Psoas muscle (tissue), 8 donors: Measurements from ENCODE around the gene GPR137C. TPM values are rescaled to one million over a fixed set of nuclear protein-coding genes. Genes with fewer than 3 reads are reported as not detected.

Experiments used
- ATAC-seq, 4 donors: fragments of 200-7000 bp; cut with Tn5 transposase; one replicate each; pipeline ENCODE4 v1.9.1; 2020; ENCODE audit warnings: moderate library complexity in 3 of 4, mild to moderate bottlenecking in 2 of 4
- DNase-seq, 2 donors: peaks; one replicate each; pipeline ENCODE4 v3.0.0-alpha.2; 2020
- H3K27ac ChIP-seq: fragments of 200-600 bp; one replicate; pipeline ENCODE4 v1.8.0; 2022
- H3K27me3 ChIP-seq, 3 donors: fragments of 200-600 bp in 1 of 3; one replicate each; pipeline versions ENCODE4 v1.6.1 to v1.8.0; 2013 to 2022; ENCODE audit warnings: low read length in 2 of 3, mild to moderate bottlenecking in 2 of 3, moderate library complexity in 1 of 3; ENCODE audit not compliant: insufficient read depth in 3 of 3
- H3K36me3 ChIP-seq, 2 donors: fragments of 200-600 bp in 1 of 2; one replicate each; pipeline versions ENCODE4 v1.6.1 to v1.8.0; 2013 to 2022; ENCODE audit warnings: low read depth in 1 of 2, mild to moderate bottlenecking in 1 of 2, moderate library complexity in 1 of 2; ENCODE audit not compliant: insufficient read depth in 1 of 2
- H3K4me1 ChIP-seq: fragments of 200-600 bp; one replicate; pipeline ENCODE4 v1.8.0; 2022
- H3K4me3 ChIP-seq: fragments of 200-600 bp; one replicate; pipeline ENCODE4 v1.8.0; 2022; ENCODE audit warnings: mild to moderate bottlenecking
- H3K9me3 ChIP-seq: fragments of 200-600 bp; one replicate; pipeline ENCODE4 v1.8.0; 2022
- CTCF ChIP-seq: fragments of 200-600 bp; IDR thresholded peaks from one replicate; pipeline ENCODE4 v1.8.0; 2022; ENCODE audit warnings: antibody characterized with exemption
- WGBS, 3 donors: extraction: QIAGEN DNeasy Blood & Tissue Kit; methylation state at CpG; one replicate each; pipeline versions ENCODE4 v1.1.6 to v1.1.7; 2013; 5-methylcytosine and 5-hydroxymethylcytosine counted together
- intact Hi-C, 2 donors: fragments of 100-400 bp; cut with DNase I; formaldehyde crosslinking; loops; one replicate each; pipeline versions ENCODE4 v1.11.0 to v1.14.2; 2022
- polyA plus RNA-seq, 3 donors: library from polyadenylated mRNA; stranded (reverse); fragments of 200-250 nt; gene quantifications; one replicate each; pipeline ENCODE4 v1.2.3, GENCODE V29; 2013
- total RNA-seq, 4 donors: library from RNA; stranded (reverse); fragmentation: NEBNext Ultra II Directional in 2 of 4; extraction: Animal tissue kit (Norgen Biotek cat#: 25700) in 2 of 4; gene quantifications; one replicate each; pipeline versions ENCODE4 v1.2.1 to v1.2.4, GENCODE V29; 2021 to 2023
- donor health status: healthy with polysubstance abuse.
- donor health status: DM: no; HTN: no; CAD: no; lungs with moderate emphysema.
- donor health status: Bipolar disorder and iron deficiency.
- donor health status: healthy.
- donor health status: DM: yes; HTN: yes; CAD: no.
- donor health status: DM: no; HTN: no; CAD: no.
- donor health status: DM: no; HTN: no; CAD: no.
- donor health status: DM: yes; HTN: yes; CAD: no.

The GPR137C gene
- total and polyA plus RNA-seq, 7 donors, result 0.13 to 1.6 (median 0.32) TPM

- DNase-seq, result no peak
- H3K9me3 ChIP-seq, result no peaks in the 10 kb centered on the region
- TF ChIP-seq CTCF, result no peak
- H3K27ac ChIP-seq, result no peak overlapping the region
- no peaks in the 10 kb centered on the region for H3K27me3 ChIP-seq
- H3K36me3 ChIP-seq, result peaks cover 0 to 22% of the 10 kb centered on the region in 2 donors
- H3K4me3 ChIP-seq, result no peak overlapping the region
- H3K4me1 ChIP-seq, result peaks cover 9% of the 10 kb centered on the region
- intact Hi-C loops, result no loop called here
- 72 to 80% (median 77%) methylated on average over 7 of the region's 7 CpGs for WGBS, 3 donors
- ATAC-seq, result no peak
Observed at GRCh38 chr14:52545584-52546317, 6.9 kb upstream of the GPR137C start.

- intact Hi-C loops, result no loop called here
- no peak for DNase-seq
- Histone ChIP-seq H3K27ac (no peak overlapping the region), H3K36me3 (peaks cover 0 to 17% of the 10 kb centered on the region in 2 donors), H3K4me1 (peaks cover 14% of the 10 kb centered on the region), H3K27me3 (no peaks in the 10 kb centered on the region), H3K4me3 (no peak overlapping the region), H3K9me3 (no peaks in the 10 kb centered on the region)
- 84 to 89% (median 86%) methylated on average over 4 of the region's 4 CpGs for WGBS, 3 donors
- no peak for TF ChIP-seq CTCF
- ATAC-seq, result no peak
Observed at GRCh38 chr14:52546318-52546670, 6.3 kb upstream of the GPR137C start.

GRCh38 chr14:52547027-52547426 is 5.6 kb upstream of the GPR137C start:
- peaks cover 0 to 10% of the 10 kb centered on the region in 2 donors for H3K36me3 ChIP-seq
- H3K4me3 ChIP-seq, result no peak overlapping the region
- H3K27me3 ChIP-seq, result no peaks in the 10 kb centered on the region
- WGBS, 3 donors, result 54 to 64% (median 59%) methylated on average over 2 of the region's 2 CpGs
- TF ChIP-seq CTCF, result no peak
- no peak overlapping the region for H3K27ac ChIP-seq
- H3K9me3 ChIP-seq, result no peaks in the 10 kb centered on the region
- H3K4me1 ChIP-seq, result peaks cover 17% of the 10 kb centered on the region
- no peak for DNase-seq
- intact Hi-C loops, result no loop called here
- no peak for ATAC-seq

- ATAC-seq, result no peak
- WGBS, 3 donors, result 89 to 93% (median 93%) methylated on average over 3 of the region's 3 CpGs
- Histone ChIP-seq H3K9me3 (no peaks in the 10 kb centered on the region), H3K4me1 (peaks cover 17% of the 10 kb centered on the region), H3K36me3 (peaks cover 0 to 6% of the 10 kb centered on the region in 2 donors), H3K4me3 (no peak overlapping the region), H3K27me3 (no peaks in the 10 kb centered on the region), H3K27ac (no peak overlapping the region)
- no peak for TF ChIP-seq CTCF
- intact Hi-C loops, result no loop called here
- DNase-seq, result no peak
Observed at GRCh38 chr14:52547526-52547925, 5.1 kb upstream of the GPR137C start.

- H3K9me3 ChIP-seq, result no peaks in the 10 kb centered on the region
- H3K27me3 ChIP-seq, result no peaks in the 10 kb centered on the region
- intact Hi-C loops, result loop anchor here (5.0 to 10.0 kb wide), 2 partner anchors 242 to 414 kb away; partner anchors contain the start of gene GNPNAT1 (in 1 of the 2)
- no peak overlapping the region for H3K27ac ChIP-seq
- H3K36me3 ChIP-seq, result no peaks in the 10 kb centered on the region
- peaks cover 23% of the 10 kb centered on the region for H3K4me1 ChIP-seq
- ATAC-seq, result no peak
- peak overlapping the region; percentile 82 for H3K4me3 ChIP-seq
- DNase-seq, result no peak
- TF ChIP-seq CTCF, result no peak
- 96 to 98% (median 98%) methylated on average over 3 of the region's 3 CpGs for WGBS, 3 donors
Observed at GRCh38 chr14:52550661-52551060, 2.0 kb upstream of the GPR137C start.
